Measurements from ENCODE around the gene TBC1D2. TPM values are rescaled to one million over a fixed set of nuclear protein-coding genes. Genes with fewer than 3 reads are reported as not detected.

The TBC1D2 gene
- total and polyA plus RNA-seq, 5 donors from 2014 or later: 8.2 to 11.5 (median 10.1) TPM

DNA sequence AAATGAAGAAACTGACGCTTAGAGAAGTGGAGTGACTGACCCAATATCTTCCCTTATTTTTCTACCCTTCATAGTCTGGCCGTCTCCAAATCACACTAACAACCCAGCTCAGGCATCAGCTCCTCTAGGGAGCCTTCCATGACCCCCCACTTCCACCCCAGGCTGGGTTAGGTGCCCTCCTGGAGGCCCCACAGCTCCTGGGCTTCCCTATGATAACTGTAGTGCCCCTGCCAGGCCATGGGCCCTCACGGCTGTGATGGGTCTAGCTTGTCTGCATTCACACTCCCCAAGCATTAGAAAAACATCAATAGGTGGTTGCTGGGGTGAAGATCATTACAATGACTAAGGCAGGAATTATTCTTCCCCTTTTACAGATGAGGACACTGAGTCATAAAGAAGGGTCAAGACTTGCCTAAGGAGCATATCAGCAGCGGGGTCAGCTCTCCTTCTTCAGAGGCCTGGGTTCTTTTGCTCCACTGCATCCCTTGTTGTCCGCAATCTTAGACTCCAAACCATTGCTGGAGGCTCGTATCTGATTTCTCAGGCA lies 70.4 kb downstream of the TBC1D2 start:
- DNase-seq (no peak), ATAC-seq (ENCODE audit: low read depth in 2 of 2) (no peak)
- Mint-ChIP-seq H3K4me3 (peak overlapping the region in 3 of 4 donors; percentile 16 to 68 (median 53)), H3K27me3 (no peaks in the 10 kb centered on the region), H3K36me3 (peaks cover 17% of the 10 kb centered on the region), H3K4me1 (peaks cover 29 to 90% (median 61%) of the 10 kb centered on the region in 4 donors), H3K9me3 (no peaks in the 10 kb centered on the region), H3K27ac (peak overlapping the region in 2 of 3 donors; percentile 60 to 79)
- Histone ChIP-seq H3K4me1 (ENCODE audit: control insufficient read depth, insufficient read depth, low read length, poor library complexity, severe bottlenecking) (peaks cover 32% of the 10 kb centered on the region), H3K27me3 (ENCODE audit: control insufficient read depth, insufficient read depth, low read length) (no peaks in the 10 kb centered on the region), H3K9me3 (ENCODE audit: control insufficient read depth in 2 of 2, low read length in 2 of 2) (no peaks in the 10 kb centered on the region), H3K27ac (ENCODE audit: insufficient read depth, low read length, poor library complexity, severe bottlenecking) (no peak overlapping the region), H3K4me3 (ENCODE audit: low read depth, low read length) (no peak overlapping the region), H3K36me3 (ENCODE audit: control insufficient read depth, insufficient read depth, low read length) (peaks cover 5% of the 10 kb centered on the region)

DNA sequence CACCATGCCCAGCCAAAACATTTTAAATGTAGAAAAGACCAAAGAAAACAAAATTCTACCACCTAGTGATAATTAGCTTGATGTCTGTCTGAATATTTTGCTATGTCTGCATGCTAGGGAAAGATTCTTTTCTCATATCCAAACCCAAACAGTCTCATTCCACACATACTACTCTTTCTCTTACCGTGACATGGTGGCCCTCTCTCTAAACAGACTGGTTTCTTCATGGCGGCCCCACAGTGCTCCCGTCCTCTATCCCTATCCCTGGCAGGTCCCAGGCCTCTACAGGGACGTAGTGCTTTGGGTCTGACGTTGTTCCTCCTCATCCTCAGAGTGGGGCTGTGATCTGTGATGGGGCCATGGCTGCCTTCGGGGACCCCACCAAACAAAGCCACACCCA lies 71.1 kb downstream of the TBC1D2 start:
- peaks cover 5% of the 10 kb centered on the region for H3K36me3 ChIP-seq (ENCODE audit: control insufficient read depth, insufficient read depth, low read length)
- ATAC-seq (ENCODE audit: low read depth in 2 of 2) (no peak), DNase-seq (no peak)
- Mint-ChIP-seq H3K4me1 (peaks cover 29 to 90% (median 61%) of the 10 kb centered on the region in 4 donors), H3K9me3 (no peaks in the 10 kb centered on the region), H3K27me3 (no peaks in the 10 kb centered on the region), H3K36me3 (peaks cover 19% of the 10 kb centered on the region), H3K4me3 (peak overlapping the region in 1 of 4 donors; percentile 53), H3K27ac (peak overlapping the region in 1 of 3 donors; percentile 79)
- H3K27ac ChIP-seq (ENCODE audit: insufficient read depth, low read length, poor library complexity, severe bottlenecking): no peak overlapping the region
- H3K9me3 ChIP-seq (ENCODE audit: control insufficient read depth in 2 of 2, low read length in 2 of 2): no peaks in the 10 kb centered on the region
- peaks cover 26% of the 10 kb centered on the region for H3K4me1 ChIP-seq (ENCODE audit: control insufficient read depth, insufficient read depth, low read length, poor library complexity, severe bottlenecking)
- no peak overlapping the region for H3K4me3 ChIP-seq (ENCODE audit: low read depth, low read length)
- H3K27me3 ChIP-seq (ENCODE audit: control insufficient read depth, insufficient read depth, low read length): no peaks in the 10 kb centered on the region

DNA sequence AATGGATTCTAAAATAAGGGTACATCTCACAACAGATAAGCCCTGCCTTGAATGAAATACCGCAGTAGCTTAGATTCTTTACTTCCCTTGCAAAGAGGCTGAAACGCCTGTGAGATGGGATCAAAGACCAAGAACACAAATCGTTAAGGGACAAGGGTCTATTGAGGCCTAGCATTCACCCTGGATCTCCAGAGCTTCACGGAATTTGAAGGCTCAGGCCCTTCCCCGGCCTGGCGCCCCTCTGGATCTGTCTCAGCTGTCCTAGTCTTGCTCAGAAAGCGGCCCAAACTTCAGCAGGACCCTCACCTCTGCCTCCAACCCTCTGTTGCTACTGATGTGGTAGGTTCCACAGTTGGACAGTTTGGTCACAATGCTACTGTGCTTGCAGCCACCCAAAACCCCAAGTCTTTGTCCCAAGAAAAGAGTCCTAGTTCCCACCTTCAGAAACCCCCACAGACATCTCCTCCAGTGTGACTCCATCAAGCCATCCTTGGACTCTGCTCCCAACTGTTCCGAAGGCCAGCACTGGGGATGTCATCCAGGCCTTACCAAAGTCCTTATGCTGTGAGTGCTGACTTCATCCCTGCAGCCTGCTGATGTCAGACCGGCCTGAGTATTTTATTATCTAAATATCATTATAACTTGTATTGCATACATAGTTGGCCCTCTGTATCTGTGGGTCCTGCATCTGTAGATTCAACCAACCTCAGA lies 72.4 kb downstream of the TBC1D2 start:
- Histone ChIP-seq H3K27me3 (ENCODE audit: control insufficient read depth, insufficient read depth, low read length) (no peaks in the 10 kb centered on the region), H3K4me1 (ENCODE audit: control insufficient read depth, insufficient read depth, low read length, poor library complexity, severe bottlenecking) (peaks cover 18% of the 10 kb centered on the region), H3K36me3 (ENCODE audit: control insufficient read depth, insufficient read depth, low read length) (peaks cover 5% of the 10 kb centered on the region), H3K27ac (ENCODE audit: insufficient read depth, low read length, poor library complexity, severe bottlenecking) (no peak overlapping the region), H3K4me3 (ENCODE audit: low read depth, low read length) (no peak overlapping the region), H3K9me3 (ENCODE audit: control insufficient read depth in 2 of 2, low read length in 2 of 2) (no peaks in the 10 kb centered on the region)
- H3K4me3 Mint-ChIP-seq: no peak overlapping the region
- peaks cover 28 to 87% (median 57%) of the 10 kb centered on the region in 4 donors for H3K4me1 Mint-ChIP-seq
- no peaks in the 10 kb centered on the region for H3K9me3 Mint-ChIP-seq
- DNase-seq (no peak), ATAC-seq (ENCODE audit: low read depth in 2 of 2) (no peak)
- peak overlapping the region in 1 of 3 donors; percentile 15 for H3K27ac Mint-ChIP-seq
- peaks cover 17% of the 10 kb centered on the region for H3K36me3 Mint-ChIP-seq
- H3K27me3 Mint-ChIP-seq: no peaks in the 10 kb centered on the region

DNA sequence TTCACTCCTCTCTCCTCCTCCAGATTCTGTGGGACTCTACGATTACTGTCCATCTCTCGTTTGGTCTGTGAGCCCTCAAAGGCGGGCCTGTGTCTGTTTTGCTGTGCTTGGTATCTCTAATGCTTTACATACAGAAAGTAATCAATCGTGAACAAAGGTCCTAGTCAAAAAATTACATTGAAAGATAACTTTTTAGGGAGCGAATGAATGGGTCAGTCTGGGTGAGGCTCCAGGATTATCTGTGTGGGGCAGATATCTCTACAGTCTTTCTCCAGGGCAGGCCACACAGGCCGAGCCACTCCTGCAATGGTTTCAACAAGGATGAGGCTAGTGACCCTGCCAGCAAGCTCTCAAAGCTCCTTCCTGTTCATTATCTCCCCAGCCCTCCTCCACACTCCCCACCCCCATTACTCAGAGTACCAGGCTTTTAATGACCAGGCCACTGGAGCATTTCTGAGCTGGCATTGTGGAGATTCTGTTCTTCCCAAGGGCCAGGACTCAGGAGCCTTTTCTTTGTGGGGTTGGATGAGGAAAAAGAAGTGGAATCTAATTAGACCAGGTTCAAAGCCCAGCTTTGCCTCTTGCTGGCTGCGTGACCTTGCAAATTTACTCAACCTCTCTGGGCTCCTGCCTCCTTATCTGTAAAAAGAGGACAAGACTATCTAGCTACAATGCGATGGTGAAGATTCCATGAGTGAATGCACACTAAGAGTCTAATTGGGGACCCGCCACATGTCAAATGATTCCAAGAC lies 73.2 kb downstream of the TBC1D2 start:
- peak overlapping the region in 2 of 3 donors; percentile 23 to 38 for H3K27ac Mint-ChIP-seq
- peaks cover 3% of the 10 kb centered on the region for H3K36me3 ChIP-seq (ENCODE audit: control insufficient read depth, insufficient read depth, low read length)

DNA sequence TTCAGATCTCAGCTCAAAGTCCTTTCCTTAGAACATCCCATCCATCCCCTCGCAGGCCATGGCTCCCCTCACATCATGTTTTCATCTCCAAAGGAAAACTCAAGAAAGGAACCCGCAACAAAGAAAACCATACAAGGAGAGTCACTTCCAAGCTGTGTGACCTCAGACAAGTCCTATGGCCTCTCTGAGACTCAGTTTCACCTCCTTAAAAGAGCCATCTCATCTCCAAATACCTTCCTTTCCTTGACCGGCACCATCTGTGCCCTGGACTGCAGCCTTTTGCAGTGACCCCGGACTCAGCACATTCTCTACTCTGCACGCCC lies 73.7 kb downstream of the TBC1D2 start:
- Mint-ChIP-seq H3K4me1 (peaks cover 28 to 83% (median 49%) of the 10 kb centered on the region in 4 donors), H3K36me3 (peaks cover 14% of the 10 kb centered on the region), H3K27me3 (no peaks in the 10 kb centered on the region), H3K4me3 (peak overlapping the region in 1 of 4 donors; percentile 56), H3K9me3 (no peaks in the 10 kb centered on the region), H3K27ac (peak overlapping the region in 2 of 3 donors; percentile 23 to 38)
- Histone ChIP-seq H3K36me3 (ENCODE audit: control insufficient read depth, insufficient read depth, low read length) (peaks cover 3% of the 10 kb centered on the region), H3K4me1 (ENCODE audit: control insufficient read depth, insufficient read depth, low read length, poor library complexity, severe bottlenecking) (peaks cover 18% of the 10 kb centered on the region), H3K27ac (ENCODE audit: insufficient read depth, low read length, poor library complexity, severe bottlenecking) (no peak overlapping the region), H3K27me3 (ENCODE audit: control insufficient read depth, insufficient read depth, low read length) (no peaks in the 10 kb centered on the region), H3K9me3 (ENCODE audit: control insufficient read depth in 2 of 2, low read length in 2 of 2) (no peaks in the 10 kb centered on the region), H3K4me3 (ENCODE audit: low read depth, low read length) (no peak overlapping the region)
- DNase-seq (no peak), ATAC-seq (ENCODE audit: low read depth in 2 of 2) (no peak)

More for the DNA sequence above, 73.2 kb downstream of the TBC1D2 start:
- Mint-ChIP-seq H3K4me3 (peak overlapping the region in 1 of 4 donors; percentile 56), H3K4me1 (peaks cover 28 to 82% (median 50%) of the 10 kb centered on the region in 4 donors), H3K36me3 (peaks cover 14% of the 10 kb centered on the region), H3K27me3 (no peaks in the 10 kb centered on the region), H3K9me3 (no peaks in the 10 kb centered on the region)
- no peaks in the 10 kb centered on the region for H3K9me3 ChIP-seq (ENCODE audit: control insufficient read depth in 2 of 2, low read length in 2 of 2)
- peaks cover 18% of the 10 kb centered on the region for H3K4me1 ChIP-seq (ENCODE audit: control insufficient read depth, insufficient read depth, low read length, poor library complexity, severe bottlenecking)
- no peak for DNase-seq
- no peaks in the 10 kb centered on the region for H3K27me3 ChIP-seq (ENCODE audit: control insufficient read depth, insufficient read depth, low read length)
- H3K4me3 ChIP-seq (ENCODE audit: low read depth, low read length): no peak overlapping the region
- no peak overlapping the region for H3K27ac ChIP-seq (ENCODE audit: insufficient read depth, low read length, poor library complexity, severe bottlenecking)
- ATAC-seq (ENCODE audit: low read depth in 2 of 2): no peak

DNA sequence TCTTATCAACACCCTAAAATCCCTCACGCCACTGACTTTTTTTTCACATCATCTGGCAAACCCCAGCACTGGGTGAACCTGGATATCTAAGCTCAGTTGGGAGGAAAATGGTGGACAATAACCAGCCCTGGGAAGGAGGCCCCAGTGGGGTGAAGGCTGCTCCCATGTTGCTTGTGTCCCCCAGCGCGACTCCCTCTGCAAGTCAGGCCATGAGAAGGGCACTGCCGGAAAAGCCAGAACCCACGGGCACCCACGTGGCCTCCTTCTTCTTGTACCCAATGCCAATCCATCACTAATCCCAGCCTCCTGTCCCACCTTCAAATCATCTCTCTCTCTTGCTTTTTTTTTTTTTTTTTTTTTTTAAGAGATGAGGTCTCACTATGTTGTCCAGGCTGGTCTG lies 74.5 kb downstream of the TBC1D2 start:
- Mint-ChIP-seq H3K27ac (peak overlapping the region in 2 of 3 donors; percentile 38 to 63), H3K27me3 (no peaks in the 10 kb centered on the region)
- H3K4me1 ChIP-seq (ENCODE audit: control insufficient read depth, insufficient read depth, low read length, poor library complexity, severe bottlenecking): peaks cover 14% of the 10 kb centered on the region

DNA sequence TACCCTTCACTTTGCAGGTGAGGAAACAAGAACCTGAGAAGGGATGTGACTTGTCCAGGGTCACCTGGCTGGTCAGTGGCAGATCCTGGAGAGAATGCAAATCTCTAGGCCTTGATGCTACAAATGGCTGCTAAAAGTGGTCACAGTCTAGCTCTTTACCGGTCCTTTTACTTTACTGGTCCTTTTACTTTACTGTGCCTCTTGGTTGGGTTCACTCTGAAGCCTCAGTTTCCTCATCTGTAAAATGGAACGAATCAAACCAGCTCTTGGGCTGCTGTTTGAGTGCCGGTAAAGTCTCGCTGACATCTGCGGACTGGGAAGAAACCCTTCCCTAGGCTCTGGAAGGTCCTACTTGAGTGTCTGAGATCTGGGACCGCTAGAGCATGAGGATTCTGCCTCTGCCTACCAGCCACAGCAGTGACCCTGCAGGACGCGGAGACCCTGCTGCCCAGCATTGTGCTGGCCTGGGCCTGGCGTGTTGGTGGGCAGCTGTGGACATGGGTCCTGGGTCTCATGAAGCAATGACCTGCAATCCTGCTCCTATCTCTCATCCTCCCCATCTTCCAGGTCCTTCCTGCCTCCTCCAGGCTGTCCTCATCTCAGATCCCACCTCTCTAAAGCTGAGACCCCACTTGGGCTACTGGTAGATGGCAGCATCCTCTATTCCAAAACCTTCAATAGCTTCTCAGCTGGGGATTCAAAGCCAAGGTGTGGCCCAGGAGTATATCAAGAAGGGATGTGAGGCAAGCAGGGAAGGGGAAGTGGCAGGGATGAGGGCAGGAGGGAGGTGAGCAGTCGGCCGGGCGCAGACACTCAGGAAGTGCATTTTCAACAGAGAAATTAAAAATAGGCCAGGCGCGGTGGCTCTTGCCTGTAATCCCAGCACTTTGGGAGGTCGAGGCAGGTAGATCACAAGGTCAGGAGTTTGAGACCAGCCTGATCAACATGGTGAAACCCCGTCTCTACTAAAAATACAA lies 76.3 kb downstream of the TBC1D2 start:
- Histone ChIP-seq H3K4me1 (ENCODE audit: control insufficient read depth, insufficient read depth, low read length, poor library complexity, severe bottlenecking) (peaks cover 6% of the 10 kb centered on the region), H3K27ac (ENCODE audit: insufficient read depth, low read length, poor library complexity, severe bottlenecking) (no peak overlapping the region), H3K27me3 (ENCODE audit: control insufficient read depth, insufficient read depth, low read length) (no peaks in the 10 kb centered on the region), H3K4me3 (ENCODE audit: low read depth, low read length) (no peak overlapping the region), H3K36me3 (ENCODE audit: control insufficient read depth, insufficient read depth, low read length) (no peaks in the 10 kb centered on the region), H3K9me3 (ENCODE audit: control insufficient read depth in 2 of 2, low read length in 2 of 2) (no peaks in the 10 kb centered on the region)
- H3K27ac Mint-ChIP-seq: peak overlapping the region; percentile 2 to 76 (median 74)
- no peak overlapping the region for H3K4me3 Mint-ChIP-seq
- ATAC-seq (ENCODE audit: low read depth in 2 of 2) (no peak), DNase-seq (no peak)
- peaks cover 14% of the 10 kb centered on the region for H3K36me3 Mint-ChIP-seq
- H3K27me3 Mint-ChIP-seq: no peaks in the 10 kb centered on the region
- H3K9me3 Mint-ChIP-seq: no peaks in the 10 kb centered on the region
- peaks cover 21 to 83% (median 46%) of the 10 kb centered on the region in 4 donors for H3K4me1 Mint-ChIP-seq

More for the DNA sequence above, 74.5 kb downstream of the TBC1D2 start:
- no peak for DNase-seq
- Mint-ChIP-seq H3K4me3 (peak overlapping the region in 1 of 4 donors; percentile 47), H3K9me3 (no peaks in the 10 kb centered on the region), H3K4me1 (peaks cover 28 to 85% (median 52%) of the 10 kb centered on the region in 4 donors), H3K36me3 (peaks cover 14% of the 10 kb centered on the region)
- no peaks in the 10 kb centered on the region for H3K9me3 ChIP-seq (ENCODE audit: control insufficient read depth in 2 of 2, low read length in 2 of 2)
- no peak for ATAC-seq (ENCODE audit: low read depth in 2 of 2)
- H3K4me3 ChIP-seq (ENCODE audit: low read depth, low read length): no peak overlapping the region
- no peak overlapping the region for H3K27ac ChIP-seq (ENCODE audit: insufficient read depth, low read length, poor library complexity, severe bottlenecking)
- peaks cover 2% of the 10 kb centered on the region for H3K36me3 ChIP-seq (ENCODE audit: control insufficient read depth, insufficient read depth, low read length)
- H3K27me3 ChIP-seq (ENCODE audit: control insufficient read depth, insufficient read depth, low read length): no peaks in the 10 kb centered on the region
